Fibroblast of lung (primary cell): Measurements from ENCODE around the gene DIP2C.

ENCODE experiments used
- CTCF ChIP-seq, 2 donors: IDR thresholded peaks in 1 of 2; conservative IDR thresholded peaks in 1 of 2; 1 replicate in 1 of 2; 2 replicates in 1 of 2; pipeline ENCODE4 v1.5.1; 2011 to 2012; ENCODE audit warnings: low read length in 2 of 2, control low read depth in 1 of 2, inconsistent platforms in 1 of 2, low read depth in 1 of 2, mild to moderate bottlenecking in 1 of 2
- EZH2 ChIP-seq: IDR thresholded peaks from 2 replicates; pipeline ENCODE4 v1.5.1; 2012; ENCODE audit warnings: low read length, control low read depth, mild to moderate bottlenecking; ENCODE audit errors: missing control alignments

GRCh38 chr10:571166-571565 lies 118.3 kb downstream of the DIP2C start:
- TF ChIP-seq CTCF (conservative IDR thresholded peaks at IDR 0.05 in 1 of 2, IDR thresholded peaks at IDR 0.05 in 1 of 2; ENCODE audit: low read depth in 1 of 2, low read length in 2 of 2) (no peak), EZH2 (no peak)
